Memory B cell (primary cell): ENCODE results near the gene NUDT8.

Experiments used
- ATAC-seq: fragments of 150-1000 bp; cut with Tn5 transposase; 2 replicates; pipeline ENCODE4 v1.10.0; 2021; ENCODE audit warnings: low read depth, mild to moderate bottlenecking, moderate library complexity
- DNase-seq, 2 donors: peaks; one replicate each; pipeline ENCODE4 v3.0.0; 2022; ENCODE audit warnings: low spot score in 2 of 2
- H3K27ac Mint-ChIP-seq: one replicate; pipeline ENCODE4 v1.8.0; 2022; ENCODE audit warnings: mild to moderate bottlenecking, moderate library complexity, mixed read lengths
- H3K27me3 Mint-ChIP-seq: one replicate; pipeline ENCODE4 v1.8.0; 2022; ENCODE audit warnings: mixed read lengths
- H3K36me3 Mint-ChIP-seq: one replicate; pipeline ENCODE4 v1.8.0; 2022; ENCODE audit warnings: mild to moderate bottlenecking, mixed read lengths
- H3K4me1 Mint-ChIP-seq: one replicate; pipeline ENCODE4 v1.8.0; 2022; ENCODE audit warnings: mixed read lengths
- H3K4me3 Mint-ChIP-seq: one replicate; pipeline ENCODE4 v1.8.0; 2022; ENCODE audit warnings: mild to moderate bottlenecking, moderate library complexity, mixed read lengths
- H3K9me3 Mint-ChIP-seq: one replicate; pipeline ENCODE4 v1.8.0; 2022; ENCODE audit warnings: mixed read lengths

The NUDT8 gene

DNA sequence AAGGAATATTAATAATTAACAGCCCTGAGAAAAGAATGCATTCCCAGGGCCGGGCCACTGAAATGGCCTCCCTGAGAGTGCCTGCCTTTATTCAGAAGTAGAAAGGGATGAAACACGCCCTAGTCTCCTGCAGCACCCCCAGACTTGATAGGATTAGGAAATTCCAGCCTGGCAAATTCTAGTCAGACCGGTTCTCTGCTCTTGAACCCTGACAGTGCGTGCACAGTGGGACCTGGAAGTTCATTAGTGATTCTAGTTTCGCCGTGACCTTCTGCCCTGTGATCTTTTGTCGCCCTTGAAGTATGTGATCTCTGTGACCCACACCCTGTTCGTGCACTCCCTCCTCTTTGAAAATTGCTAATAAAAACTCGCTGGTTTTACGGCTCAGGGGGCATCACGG is 48.3 kb downstream of the NUDT8 start:
- peaks cover 46% of the 10 kb centered on the region for H3K4me1 Mint-ChIP-seq
- peaks cover 9% of the 10 kb centered on the region for H3K27me3 Mint-ChIP-seq
- ATAC-seq (no peak), DNase-seq (no peak)
- no peaks in the 10 kb centered on the region for H3K9me3 Mint-ChIP-seq
- no peak overlapping the region for H3K4me3 Mint-ChIP-seq
- no peaks in the 10 kb centered on the region for H3K36me3 Mint-ChIP-seq
- no peak overlapping the region for H3K27ac Mint-ChIP-seq

DNA sequence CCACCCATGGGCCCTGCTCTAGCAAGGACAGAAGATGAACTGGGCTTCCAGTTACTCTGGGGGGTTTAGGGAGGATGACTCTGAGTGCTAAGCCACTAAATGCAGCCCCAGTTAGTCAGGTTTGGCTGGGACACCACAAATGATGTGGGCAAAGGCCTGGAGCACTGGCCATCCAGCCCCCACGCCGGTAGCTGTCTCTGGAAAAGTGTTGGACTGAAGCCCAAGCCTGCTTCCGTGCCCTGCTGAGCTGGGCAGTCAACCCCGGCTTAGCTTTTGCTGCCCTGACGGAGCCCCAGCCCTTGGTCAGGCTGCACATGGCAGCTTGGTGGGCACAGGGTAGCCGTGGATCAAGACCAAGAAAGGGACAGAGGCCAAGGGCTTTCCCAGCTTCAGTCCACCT is 51.8 kb downstream of the NUDT8 start:
- H3K9me3 Mint-ChIP-seq: no peaks in the 10 kb centered on the region
- no peaks in the 10 kb centered on the region for H3K36me3 Mint-ChIP-seq
- peaks cover 28% of the 10 kb centered on the region for H3K4me1 Mint-ChIP-seq
- no peak overlapping the region for H3K4me3 Mint-ChIP-seq
- no peak for ATAC-seq
- H3K27ac Mint-ChIP-seq: no peak overlapping the region
- no peak for DNase-seq
- H3K27me3 Mint-ChIP-seq: peaks cover 16% of the 10 kb centered on the region
